ENCODE measurements around the gene ADPGK.
"Not testable (repeated sequence)": the region's sequence is repeated elsewhere in the genome, so short reads cannot be mapped to it uniquely, and the experiment has no call there.

The ADPGK gene

GRCh38 chr15:72708551-72709303 is 74.8 kb downstream of the ADPGK start:
- H3K27ac ChIP-seq (ENCODE audit: low read length); H3K4me1 ChIP-seq (ENCODE audit: control insufficient read depth, low read depth, low read length); H3K4me3 ChIP-seq (ENCODE audit: low read length); H3K9me3 ChIP-seq (ENCODE audit: control insufficient read depth, low read depth, low read length); H3K27me3 ChIP-seq (ENCODE audit: control insufficient read depth, insufficient read depth, low read length); H3K9ac ChIP-seq (ENCODE audit: low read length): not testable (repeated sequence)
- peaks cover 12% of the 10 kb centered on the region for H3K36me3 ChIP-seq (ENCODE audit: control insufficient read depth, low read depth, low read length)

GRCh38 chr15:72706266-72706665 is 77.3 kb downstream of the ADPGK start:
- H3K27ac ChIP-seq (ENCODE audit: low read length): no peak overlapping the region
- no peaks in the 10 kb centered on the region for H3K4me1 ChIP-seq (ENCODE audit: control insufficient read depth, low read depth, low read length)
- H3K4me3 ChIP-seq (ENCODE audit: low read length): no peak overlapping the region
- no peaks in the 10 kb centered on the region for H3K27me3 ChIP-seq (ENCODE audit: control insufficient read depth, insufficient read depth, low read length)
- no peak overlapping the region for H3K9ac ChIP-seq (ENCODE audit: low read length)
- H3K9me3 ChIP-seq (ENCODE audit: control insufficient read depth, low read depth, low read length): no peaks in the 10 kb centered on the region
- no peaks in the 10 kb centered on the region for H3K36me3 ChIP-seq (ENCODE audit: control insufficient read depth, low read depth, low read length)

All from iPS-18a (cell line).